ENCODE data around the gene BICDL2. TPM values are rescaled to one million over a fixed set of nuclear protein-coding genes. Genes with fewer than 3 reads are reported as not detected.
"Not testable (repeated sequence)": the region's sequence is repeated elsewhere in the genome, so short reads cannot be mapped to it uniquely, and the experiment has no call there.

BICDL2 gene
- total RNA-seq, 1 donor from 2014 or later = 16.3 TPM

DNA sequence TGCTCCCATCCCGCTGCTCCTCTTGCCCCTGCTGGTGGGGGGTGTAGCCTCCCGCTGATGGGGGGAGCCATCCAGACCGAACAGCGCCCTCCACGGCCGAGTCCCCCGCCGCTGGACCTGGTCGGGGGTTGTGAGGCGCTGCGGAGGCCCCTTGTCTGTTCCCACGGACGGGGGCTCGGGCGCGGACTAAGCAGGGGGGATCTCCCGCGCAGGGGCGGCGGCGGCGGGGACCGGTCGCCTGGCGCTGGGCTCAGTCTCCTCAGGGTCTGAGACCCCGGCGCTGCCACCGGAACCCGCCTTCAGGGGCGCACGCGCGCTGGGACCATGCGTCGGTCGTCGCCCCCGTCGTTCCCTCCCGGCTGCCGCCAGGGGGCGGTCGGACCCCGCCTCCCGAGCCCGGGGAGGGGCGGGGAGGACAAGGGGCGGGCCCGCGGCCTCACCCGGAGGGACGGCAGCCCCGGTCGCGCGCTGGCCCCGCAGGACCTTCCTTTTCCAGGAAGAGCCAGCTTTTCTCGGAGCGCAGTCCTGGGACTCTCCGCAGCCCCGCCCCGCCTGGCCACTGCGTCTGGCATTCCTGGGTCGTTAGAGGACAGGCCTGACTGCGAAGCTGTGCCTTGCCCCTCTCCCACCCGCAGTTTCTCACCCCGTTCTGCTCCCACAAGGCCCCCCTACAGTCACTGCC, 22.4 kb upstream of the BICDL2 start:
- TF ChIP-seq, protein P1, sequence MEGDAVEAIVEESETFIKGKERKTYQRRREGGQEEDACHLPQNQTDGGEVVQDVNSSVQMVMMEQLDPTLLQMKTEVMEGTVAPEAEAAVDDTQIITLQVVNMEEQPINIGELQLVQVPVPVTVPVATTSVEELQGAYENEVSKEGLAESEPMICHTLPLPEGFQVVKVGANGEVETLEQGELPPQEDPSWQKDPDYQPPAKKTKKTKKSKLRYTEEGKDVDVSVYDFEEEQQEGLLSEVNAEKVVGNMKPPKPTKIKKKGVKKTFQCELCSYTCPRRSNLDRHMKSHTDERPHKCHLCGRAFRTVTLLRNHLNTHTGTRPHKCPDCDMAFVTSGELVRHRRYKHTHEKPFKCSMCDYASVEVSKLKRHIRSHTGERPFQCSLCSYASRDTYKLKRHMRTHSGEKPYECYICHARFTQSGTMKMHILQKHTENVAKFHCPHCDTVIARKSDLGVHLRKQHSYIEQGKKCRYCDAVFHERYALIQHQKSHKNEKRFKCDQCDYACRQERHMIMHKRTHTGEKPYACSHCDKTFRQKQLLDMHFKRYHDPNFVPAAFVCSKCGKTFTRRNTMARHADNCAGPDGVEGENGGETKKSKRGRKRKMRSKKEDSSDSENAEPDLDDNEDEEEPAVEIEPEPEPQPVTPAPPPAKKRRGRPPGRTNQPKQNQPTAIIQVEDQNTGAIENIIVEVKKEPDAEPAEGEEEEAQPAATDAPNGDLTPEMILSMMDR (IDR thresholded peaks at IDR 0.05) = peak; percentile 91
- intact Hi-C loops (cut with DNase I) = no loop called here
- H3K9me3 ChIP-seq = no peaks in the 10 kb centered on the region
- peak; percentile 95 for DNase-seq
- peaks cover 20% of the 10 kb centered on the region for H3K4me1 ChIP-seq
- no peaks in the 10 kb centered on the region for H3K27me3 ChIP-seq
- ATAC-seq = peak; percentile 98
- H3K4me3 ChIP-seq = peak overlapping the region; percentile 86
- H3K27ac ChIP-seq = peak overlapping the region; percentile 82
- no peaks in the 10 kb centered on the region for H3K36me3 ChIP-seq

DNA sequence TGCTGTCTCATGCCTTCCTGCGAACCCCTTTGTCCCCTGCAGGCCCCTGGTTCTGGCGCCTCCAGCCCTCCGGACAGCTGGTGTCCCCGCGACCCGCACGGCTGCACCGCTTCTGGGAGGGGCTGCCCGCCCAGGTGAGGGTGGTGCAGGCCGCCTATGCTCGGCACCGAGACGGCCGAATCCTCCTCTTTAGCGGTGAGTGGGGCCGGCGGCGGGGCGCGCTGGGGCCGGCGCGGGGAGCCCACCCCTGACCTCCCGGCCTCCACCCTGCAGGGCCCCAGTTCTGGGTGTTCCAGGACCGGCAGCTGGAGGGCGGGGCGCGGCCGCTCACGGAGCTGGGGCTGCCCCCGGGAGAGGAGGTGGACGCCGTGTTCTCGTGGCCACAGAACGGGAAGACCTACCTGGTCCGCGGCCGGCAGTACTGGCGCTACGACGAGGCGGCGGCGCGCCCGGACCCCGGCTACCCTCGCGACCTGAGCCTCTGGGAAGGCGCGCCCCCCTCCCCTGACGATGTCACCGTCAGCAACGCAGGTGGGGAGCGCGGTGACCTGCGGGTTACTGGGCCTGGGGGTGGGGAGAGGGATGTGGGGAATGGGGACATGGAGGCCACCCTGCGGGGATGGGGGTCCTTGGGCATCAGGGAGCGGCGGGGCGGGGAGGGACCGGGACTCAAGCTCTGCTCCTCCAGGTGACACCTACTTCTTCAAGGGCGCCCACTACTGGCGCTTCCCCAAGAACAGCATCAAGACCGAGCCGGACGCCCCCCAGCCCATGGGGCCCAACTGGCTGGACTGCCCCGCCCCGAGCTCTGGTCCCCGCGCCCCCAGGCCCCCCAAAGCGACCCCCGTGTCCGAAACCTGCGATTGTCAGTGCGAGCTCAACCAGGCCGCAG, 21.6 kb upstream of the BICDL2 start:
- Histone ChIP-seq H3K9me3 (no peaks in the 10 kb centered on the region), H3K36me3 (no peaks in the 10 kb centered on the region), H3K27me3 (no peaks in the 10 kb centered on the region), H3K27ac (peak overlapping the region; percentile 82), H3K4me1 (peaks cover 20% of the 10 kb centered on the region), H3K4me3 (peak overlapping the region; percentile 86)
- ATAC-seq (peak; percentile 38), DNase-seq (peak; percentile 81)
- TF ChIP-seq, protein P1 (IDR thresholded peaks at IDR 0.05) = no peak
- intact Hi-C loops (cut with DNase I) = no loop called here

DNA sequence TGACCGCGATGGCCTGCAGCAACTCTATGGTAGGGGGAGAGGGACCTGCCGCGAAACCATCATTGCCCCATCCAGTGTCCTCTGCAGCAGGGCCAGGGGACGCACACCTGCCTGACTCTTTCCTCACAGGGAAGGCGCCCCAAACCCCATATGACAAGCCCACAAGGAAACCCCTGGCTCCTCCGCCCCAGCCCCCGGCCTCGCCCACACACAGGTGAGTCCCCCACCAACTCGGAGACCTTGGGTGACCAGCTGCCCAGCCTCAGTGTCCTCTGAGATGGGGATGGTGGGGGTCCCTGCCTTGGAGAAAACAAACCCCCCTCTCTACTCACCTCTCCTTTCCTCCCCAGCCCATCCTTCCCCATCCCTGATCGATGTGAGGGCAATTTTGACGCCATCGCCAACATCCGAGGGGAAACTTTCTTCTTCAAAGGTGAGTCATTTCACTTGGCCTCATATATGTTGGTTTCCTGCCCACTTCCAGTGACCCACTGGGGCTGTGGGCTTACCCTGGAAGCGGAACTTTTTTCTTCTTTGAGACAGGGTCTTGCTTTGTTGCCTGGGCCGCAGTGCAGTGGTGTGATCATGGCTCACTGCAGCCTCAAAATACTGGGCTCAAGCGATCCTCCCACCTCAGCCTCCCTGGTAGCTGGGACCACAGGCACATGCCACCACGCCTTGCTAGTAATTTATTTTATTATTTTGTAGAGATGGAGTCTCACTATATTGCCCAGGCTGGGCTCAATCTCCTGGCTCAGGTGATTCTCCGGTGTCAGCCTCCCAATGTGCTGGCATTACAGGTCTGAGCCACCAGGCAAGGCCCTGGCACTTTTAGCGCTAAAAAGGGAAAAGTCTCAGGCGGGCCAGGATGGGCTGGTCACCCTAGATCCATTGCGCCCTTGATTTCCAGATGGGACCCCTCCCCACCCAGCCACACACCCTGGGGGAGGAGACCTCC, 20.7 kb upstream of the BICDL2 start:
- H3K36me3 ChIP-seq = no peaks in the 10 kb centered on the region
- H3K9me3 ChIP-seq = no peaks in the 10 kb centered on the region
- peaks cover 20% of the 10 kb centered on the region for H3K4me1 ChIP-seq
- DNase-seq (no peak), ATAC-seq (no peak)
- H3K27me3 ChIP-seq = no peaks in the 10 kb centered on the region
- peak overlapping the region; percentile 86 for H3K4me3 ChIP-seq
- TF ChIP-seq, protein P1 (IDR thresholded peaks at IDR 0.05) = no peak
- H3K27ac ChIP-seq = no peak overlapping the region
- intact Hi-C loops (cut with DNase I) = no loop called here

DNA sequence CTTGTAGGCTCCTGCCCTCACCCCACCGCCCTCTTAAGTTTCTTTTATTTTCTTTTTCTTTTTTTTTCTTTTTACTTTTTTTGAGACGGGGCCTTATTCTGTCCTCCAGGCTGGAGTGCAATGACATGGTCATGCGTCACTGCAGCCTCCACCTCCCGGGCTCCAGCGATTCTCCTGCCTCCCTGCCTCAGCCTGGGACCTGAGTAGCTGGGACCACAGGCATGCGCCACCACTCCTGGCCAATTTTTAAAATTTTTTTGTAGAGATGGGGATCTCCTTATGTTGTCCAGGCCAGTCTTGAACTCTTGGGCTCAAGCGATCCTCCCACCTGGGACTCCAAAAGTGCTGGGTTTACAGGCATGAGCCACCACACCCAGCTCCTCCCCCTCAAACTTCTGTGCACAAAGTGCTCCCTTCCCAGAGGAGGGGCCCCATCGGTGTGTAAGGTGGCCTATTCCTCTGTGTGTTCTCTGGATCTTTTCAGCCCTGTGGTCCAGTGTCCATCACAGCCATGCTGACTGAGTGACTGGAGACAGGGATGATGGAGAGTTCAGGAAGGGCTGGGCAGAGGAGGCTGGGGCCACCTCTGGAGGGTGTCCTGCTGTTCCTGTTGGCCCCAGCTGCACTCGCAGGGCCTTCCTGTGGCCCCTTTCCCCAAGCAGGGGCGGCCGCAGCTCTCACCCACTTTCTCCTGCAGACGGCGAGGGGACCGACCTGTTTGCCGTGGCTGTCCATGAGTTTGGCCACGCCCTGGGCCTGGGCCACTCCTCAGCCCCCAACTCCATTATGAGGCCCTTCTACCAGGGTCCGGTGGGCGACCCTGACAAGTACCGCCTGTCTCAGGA, 19.8 kb upstream of the BICDL2 start:
- Histone ChIP-seq H3K4me3 (no peak overlapping the region), H3K4me1 (peaks cover 20% of the 10 kb centered on the region), H3K36me3 (no peaks in the 10 kb centered on the region), H3K27ac (no peak overlapping the region), H3K27me3 (no peaks in the 10 kb centered on the region), H3K9me3 (no peaks in the 10 kb centered on the region)
- ATAC-seq = no peak
- TF ChIP-seq, protein P1 (IDR thresholded peaks at IDR 0.05) = no peak
- intact Hi-C loops (cut with DNase I) = no loop called here
- DNase-seq = no peak

DNA sequence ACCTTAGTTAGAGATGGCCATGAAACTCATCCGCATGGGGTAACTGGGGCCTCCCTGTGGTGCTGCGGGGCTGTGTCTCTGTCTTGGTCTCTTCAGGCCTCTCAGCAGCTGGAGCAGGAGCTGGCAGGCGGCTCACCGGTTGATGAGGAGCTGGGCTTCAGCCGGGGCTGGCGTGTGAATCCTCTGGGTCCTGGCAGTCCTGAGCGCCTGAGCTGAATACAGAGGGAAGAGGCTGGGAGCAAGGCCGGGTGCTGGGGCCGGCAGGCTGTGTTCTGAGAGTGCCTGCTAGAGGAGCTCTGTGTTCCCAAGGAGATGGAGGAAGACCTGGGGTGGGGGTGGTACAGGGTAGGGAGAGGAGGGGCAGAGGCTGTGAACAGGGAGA, 19.0 kb upstream of the BICDL2 start:
- H3K9me3 ChIP-seq; H3K4me3 ChIP-seq; intact Hi-C loops (cut with DNase I); H3K27ac ChIP-seq; DNase-seq; H3K36me3 ChIP-seq; ATAC-seq; H3K27me3 ChIP-seq: not testable (repeated sequence)
- peaks cover 20% of the 10 kb centered on the region for H3K4me1 ChIP-seq
